Keratinocyte (primary cell): ENCODE results near the gene ARL6IP4. TPM values are rescaled to one million over a fixed set of nuclear protein-coding genes. Genes with fewer than 3 reads are reported as not detected.

Experiments used
- DNase-seq: peaks from one replicate; pipeline ENCODE4 v3.0.0-alpha.2; 2011; ENCODE audit warnings: low read depth, missing footprints, low spot score
- FAIRE-seq: peaks from 2 replicates; lab custom pipeline; 2011; peaks lifted over from hg19 to GRCh38; lab: Jason Lieb, UNC
- H2AFZ ChIP-seq: 2 replicates; pipeline ENCODE4 v1.6.0; 2012; ENCODE audit warnings: low read length, control low read depth, inconsistent platforms; ENCODE audit not compliant: control insufficient read depth
- H3K27ac ChIP-seq: 2 replicates; pipeline ENCODE4 v1.5.1; 2011; ENCODE audit warnings: low read length; ENCODE audit not compliant: control insufficient read depth, insufficient read depth
- H3K27me3 ChIP-seq: 3 replicates; pipeline ENCODE4 v1.6.0; 2011; ENCODE audit warnings: low read length; ENCODE audit not compliant: control insufficient read depth, insufficient read depth; ENCODE audit errors: extremely low read depth
- H3K36me3 ChIP-seq, 2 experiments: 2 replicates in 1 of 2; 3 replicates in 1 of 2; pipeline ENCODE4 v1.5.1; 2011; ENCODE audit warnings: low read length in 2 of 2, mild to moderate bottlenecking in 1 of 2; ENCODE audit not compliant: control insufficient read depth in 2 of 2, insufficient read depth in 2 of 2; ENCODE audit errors: extremely low read depth in 1 of 2
- H3K4me1 ChIP-seq: 3 replicates; pipeline ENCODE4 v1.5.1; 2011; ENCODE audit warnings: low read length; ENCODE audit not compliant: control insufficient read depth, insufficient read depth; ENCODE audit errors: extremely low read depth
- H3K4me2 ChIP-seq: 3 replicates; pipeline ENCODE4 v1.6.0; 2011; ENCODE audit warnings: low read depth, low read length; ENCODE audit not compliant: control insufficient read depth, insufficient read depth; ENCODE audit errors: extremely low read depth
- H3K4me3 ChIP-seq, 3 experiments: fragments of 200-600 bp in 1 of 3; sonication (generic) in 1 of 3; 2 replicates in 2 of 3; 3 replicates in 1 of 3; pipeline ENCODE4 v1.5.1; 2011 to 2016; ENCODE audit warnings: low read length in 3 of 3, mild to moderate bottlenecking in 3 of 3, control low read depth in 2 of 3, inconsistent platforms in 1 of 3, low read depth in 1 of 3, mixed read lengths in 1 of 3, mixed run types in 1 of 3, moderate library complexity in 1 of 3; ENCODE audit not compliant: control insufficient read depth in 2 of 3, insufficient read depth in 2 of 3; ENCODE audit errors: extremely low read depth in 1 of 3
- H3K79me2 ChIP-seq: 2 replicates; pipeline ENCODE4 v1.6.0; 2012; ENCODE audit warnings: low read length; ENCODE audit not compliant: control insufficient read depth, insufficient read depth
- H3K9ac ChIP-seq: 3 replicates; pipeline ENCODE4 v1.6.0; 2011; ENCODE audit warnings: low read length; ENCODE audit not compliant: control insufficient read depth, insufficient read depth; ENCODE audit errors: extremely low read depth
- H3K9me1 ChIP-seq: 3 replicates; pipeline ENCODE4 v1.6.0; 2011; ENCODE audit warnings: low read length; ENCODE audit not compliant: control insufficient read depth, insufficient read depth; ENCODE audit errors: extremely low read depth
- H3K9me3 ChIP-seq: 2 replicates; pipeline ENCODE4 v1.5.1; 2012; ENCODE audit warnings: low read depth, low read length; ENCODE audit not compliant: control insufficient read depth
- H4K20me1 ChIP-seq: 3 replicates; pipeline ENCODE4 v1.6.0; 2011; ENCODE audit warnings: low read length; ENCODE audit not compliant: control insufficient read depth, insufficient read depth; ENCODE audit errors: extremely low read depth
- CTCF ChIP-seq, 3 experiments: IDR thresholded peaks in 1 of 3; conservative IDR thresholded peaks in 1 of 3; optimal IDR thresholded peaks in 1 of 3; 2 replicates in 2 of 3; 3 replicates in 1 of 3; pipeline versions ENCODE3 to v1.5.1; 2011; ENCODE audit warnings: low read length in 3 of 3, mild to moderate bottlenecking in 3 of 3, moderate library complexity in 2 of 3, control low read depth in 1 of 3, inconsistent platforms in 1 of 3; ENCODE audit not compliant: insufficient read depth in 2 of 3; ENCODE audit errors: extremely low read depth in 1 of 3
- EZH2 ChIP-seq: IDR thresholded peaks from one replicate; pipeline ENCODE4 v1.6.1; 2012; ENCODE audit warnings: inconsistent platforms, mild to moderate bottlenecking, low read length, moderate library complexity
- dilution Hi-C: fragments of 300-500 bp; cut with MboI; formaldehyde crosslinking; loops from one replicate; pipeline ENCODE4 v1.7.0; 2020; ENCODE audit warnings: low sequenced_read_pairs; ENCODE audit not compliant: extremely low pct_ligation_motif_present
- polyA plus RNA-seq, 5 experiments: library from polyadenylated mRNA; depleted of rRNA in 3 of 5; stranded (reverse) in 3 of 5; stranded (forward) in 1 of 5; unstranded in 1 of 5; fragments of >200 nt; gene quantifications; 1 replicate in 1 of 5; 2 replicates in 3 of 5; 3 replicates in 1 of 5; pipeline versions ENCODE4 v1.2.1 to v1.2.3, GENCODE V29; 2011 to 2012; ENCODE audit warnings: missing spikeins in 2 of 5, low read depth in 1 of 5, low replicate concordance in 1 of 5

The ARL6IP4 gene
- polyA plus RNA-seq, 1 donor (not counting 4 experiments of a cell fraction or from before 2014, with no cell fraction given) = 144 TPM

- no peaks in the 10 kb centered on the region for H3K9me1 ChIP-seq
- no peak overlapping the region for H3K27ac ChIP-seq
- H3K4me2 ChIP-seq = no peak overlapping the region
- dilution Hi-C loops = no loop called here
- no peaks in the 10 kb centered on the region for H4K20me1 ChIP-seq
- H3K9me3 ChIP-seq = no peaks in the 10 kb centered on the region
- no peaks in the 10 kb centered on the region for H3K27me3 ChIP-seq
- DNase-seq (no peak), FAIRE-seq (no peak)
- H3K36me3 ChIP-seq = peaks cover 9 to 10% of the 10 kb centered on the region in 2 experiments
- no peak for TF ChIP-seq EZH2
- no peak for TF ChIP-seq CTCF (optimal IDR thresholded peaks at IDR 0.05 in 1 of 3, IDR thresholded peaks at IDR 0.05 in 1 of 3, conservative IDR thresholded peaks at IDR 0.05 in 1 of 3; ENCODE audit: extremely low read depth in 1 of 3, insufficient read depth in 2 of 3, low read length in 3 of 3)
- peaks cover 9% of the 10 kb centered on the region for H3K79me2 ChIP-seq
- H3K9ac ChIP-seq = no peak overlapping the region
- H2AFZ ChIP-seq = no peak overlapping the region
- peaks cover under 1% of the 10 kb centered on the region for H3K4me1 ChIP-seq
- H3K4me3 ChIP-seq = no peak overlapping the region
Observed at GRCh38 chr12:122987086-122987951, 6.8 kb downstream of the ARL6IP4 start.

GRCh38 chr12:122988036-122988435 is 7.6 kb downstream of the ARL6IP4 start:
- dilution Hi-C loops = no loop called here

More at GRCh38 chr12:122988036-122988435, 7.6 kb downstream of the ARL6IP4 start:
- no peaks in the 10 kb centered on the region for H3K9me3 ChIP-seq
- H3K79me2 ChIP-seq = peaks cover 4% of the 10 kb centered on the region
- no peak overlapping the region for H2AFZ ChIP-seq
- no peaks in the 10 kb centered on the region for H4K20me1 ChIP-seq
- DNase-seq (no peak), FAIRE-seq (no peak)
- no peak overlapping the region for H3K4me3 ChIP-seq
- no peaks in the 10 kb centered on the region for H3K4me1 ChIP-seq
- H3K36me3 ChIP-seq = peaks cover 5 to 8% of the 10 kb centered on the region in 2 experiments
- no peak overlapping the region for H3K4me2 ChIP-seq
- H3K27ac ChIP-seq = no peak overlapping the region
- H3K27me3 ChIP-seq = no peaks in the 10 kb centered on the region
- no peaks in the 10 kb centered on the region for H3K9me1 ChIP-seq
- H3K9ac ChIP-seq = no peak overlapping the region
- no peak for TF ChIP-seq EZH2
- no peak for TF ChIP-seq CTCF (optimal IDR thresholded peaks at IDR 0.05 in 1 of 3, IDR thresholded peaks at IDR 0.05 in 1 of 3, conservative IDR thresholded peaks at IDR 0.05 in 1 of 3; ENCODE audit: extremely low read depth in 1 of 3, insufficient read depth in 2 of 3, low read length in 3 of 3)
